ENCODE results near the gene SEC22C. TPM values are rescaled to one million over a fixed set of nuclear protein-coding genes. Genes with fewer than 3 reads are reported as not detected.

Gene SEC22C
- total RNA-seq, 2 donors from 2014 or later, result 55.0 to 83.4 TPM

- no peak for ATAC-seq (ENCODE audit: insufficient number of reproducible peaks, low FRiP score, low read depth)
- H3K27me3 ChIP-seq (replicated peaks; ENCODE audit: insufficient read depth), result no peaks in the 10 kb centered on the region
- peak overlapping the region; percentile 71 to 73 for H3K27ac ChIP-seq
- H3K9me3 ChIP-seq, result no peaks in the 10 kb centered on the region
- DNase-seq (ENCODE audit: low spot score), result no peak
- no peaks in the 10 kb centered on the region for H3K36me3 ChIP-seq
- H3K4me1 ChIP-seq (ENCODE audit: control insufficient read depth in 1 of 2, low read depth in 2 of 2), result peaks cover 4 to 24% of the 10 kb centered on the region in 2 donors
- no peak for TF ChIP-seq CTCF (IDR thresholded peaks at IDR 0.05)
- H3K4me3 ChIP-seq, result peak overlapping the region; percentile 62
Observed at GRCh38 chr3:42591811-42592210, 10.0 kb upstream of the SEC22C start.

GRCh38 chr3:42590989-42591756 is 9.4 kb upstream of the SEC22C start:
- no peak for DNase-seq (ENCODE audit: low spot score)
- Histone ChIP-seq H3K4me3 (peak overlapping the region; percentile 62), H3K27me3 (replicated peaks; ENCODE audit: insufficient read depth) (no peaks in the 10 kb centered on the region), H3K36me3 (no peaks in the 10 kb centered on the region), H3K27ac (peak overlapping the region; percentile 71 to 73), H3K4me1 (ENCODE audit: control insufficient read depth in 1 of 2, low read depth in 2 of 2) (peaks cover 4 to 24% of the 10 kb centered on the region in 2 donors), H3K9me3 (no peaks in the 10 kb centered on the region)
- ATAC-seq (ENCODE audit: insufficient number of reproducible peaks, low FRiP score, low read depth), result peak; percentile 3
- no peak for TF ChIP-seq CTCF (IDR thresholded peaks at IDR 0.05)

GRCh38 chr3:42589382-42590109 is 7.8 kb upstream of the SEC22C start:
- Histone ChIP-seq H3K36me3 (no peaks in the 10 kb centered on the region), H3K9me3 (no peaks in the 10 kb centered on the region), H3K27ac (peak overlapping the region in 1 of 2 donors; percentile 55), H3K4me1 (ENCODE audit: control insufficient read depth in 1 of 2, low read depth in 2 of 2) (peaks cover 4 to 24% of the 10 kb centered on the region in 2 donors), H3K27me3 (replicated peaks; ENCODE audit: insufficient read depth) (no peaks in the 10 kb centered on the region), H3K4me3 (peak overlapping the region; percentile 62)
- no peak for DNase-seq (ENCODE audit: low spot score)
- no peak for TF ChIP-seq CTCF (IDR thresholded peaks at IDR 0.05)
- ATAC-seq (ENCODE audit: insufficient number of reproducible peaks, low FRiP score, low read depth), result no peak

GRCh38 chr3:42588625-42589024 is 6.9 kb upstream of the SEC22C start:
- H3K36me3 ChIP-seq, result no peaks in the 10 kb centered on the region
- DNase-seq (ENCODE audit: low spot score) (no peak), ATAC-seq (ENCODE audit: insufficient number of reproducible peaks, low FRiP score, low read depth) (no peak)
- no peak overlapping the region for H3K27ac ChIP-seq
- no peaks in the 10 kb centered on the region for H3K27me3 ChIP-seq (replicated peaks; ENCODE audit: insufficient read depth)
- no peak for TF ChIP-seq CTCF (IDR thresholded peaks at IDR 0.05)
- peaks cover 4 to 24% of the 10 kb centered on the region in 2 donors for H3K4me1 ChIP-seq (ENCODE audit: control insufficient read depth in 1 of 2, low read depth in 2 of 2)
- no peaks in the 10 kb centered on the region for H3K9me3 ChIP-seq
- no peak overlapping the region for H3K4me3 ChIP-seq

GRCh38 chr3:42582474-42583070 is 805 bp upstream of the SEC22C start:
- no peaks in the 10 kb centered on the region for H3K36me3 ChIP-seq
- H3K9me3 ChIP-seq, result no peaks in the 10 kb centered on the region
- no peak for ATAC-seq (ENCODE audit: insufficient number of reproducible peaks, low FRiP score, low read depth)
- H3K4me1 ChIP-seq (ENCODE audit: control insufficient read depth in 1 of 2, low read depth in 2 of 2), result peaks cover 9 to 22% of the 10 kb centered on the region in 2 donors
- H3K27me3 ChIP-seq (replicated peaks; ENCODE audit: insufficient read depth), result no peaks in the 10 kb centered on the region
- H3K27ac ChIP-seq, result peak overlapping the region; percentile 81
- no peak for TF ChIP-seq CTCF (IDR thresholded peaks at IDR 0.05)
- no peak for DNase-seq (ENCODE audit: low spot score)
- peak overlapping the region; percentile 88 for H3K4me3 ChIP-seq

Data from thoracic aorta (tissue), 2 donors.